ENCODE data around the gene ANKRD36C.
"Not testable (repeated sequence)": the region's sequence is repeated elsewhere in the genome, so short reads cannot be mapped to it uniquely, and the experiment has no call there.

The ANKRD36C gene

DNA sequence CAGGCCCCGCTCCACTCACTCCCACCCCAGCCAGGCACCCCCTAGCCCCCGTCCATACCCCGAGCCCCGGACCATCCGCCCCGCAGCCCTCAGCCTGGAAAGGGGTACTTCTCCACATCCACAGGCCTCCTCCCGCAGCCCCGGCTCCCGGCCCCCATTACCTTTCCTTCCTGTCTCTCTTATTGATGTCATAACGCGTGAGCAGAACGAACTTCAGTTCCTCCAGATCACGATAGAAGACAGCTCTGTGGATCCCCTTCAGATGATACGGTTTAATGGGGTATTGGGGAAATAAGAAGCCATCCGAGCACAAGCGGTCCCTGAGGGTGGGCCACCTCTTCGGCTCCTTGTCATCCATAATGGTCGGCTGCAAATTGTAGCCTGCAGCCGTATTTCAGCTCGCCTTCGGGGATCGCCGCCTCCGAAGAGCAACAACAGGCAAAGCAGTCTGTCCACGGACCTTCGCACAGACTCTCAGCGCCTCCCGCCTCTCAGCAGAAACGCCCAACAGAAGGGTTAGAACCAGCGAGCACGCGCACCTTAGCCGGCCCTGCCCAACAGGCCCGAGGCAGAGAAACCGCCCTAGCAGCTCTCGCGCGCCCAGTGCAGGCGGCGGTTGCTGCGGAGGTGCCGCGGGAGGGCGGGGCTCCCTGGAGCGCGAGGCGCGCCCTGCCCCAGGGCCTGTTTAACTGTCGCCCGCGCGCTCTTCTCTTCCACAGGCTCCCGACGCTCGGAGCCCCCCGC, at the start of gene ANKRD36C:
Gene ANKRD36C, minus strand, starts transcription at position 474 of the 744 bp plus-strand sequence. Its CDS starts 116 bp downstream, at position 358.
- DNase-seq (ENCODE audit: low read depth), result peak; percentile 69
- peak within 1 kb of the TSS; percentile 92 for H3K4me3 ChIP-seq (ENCODE audit: low read depth, low read length)

DNA sequence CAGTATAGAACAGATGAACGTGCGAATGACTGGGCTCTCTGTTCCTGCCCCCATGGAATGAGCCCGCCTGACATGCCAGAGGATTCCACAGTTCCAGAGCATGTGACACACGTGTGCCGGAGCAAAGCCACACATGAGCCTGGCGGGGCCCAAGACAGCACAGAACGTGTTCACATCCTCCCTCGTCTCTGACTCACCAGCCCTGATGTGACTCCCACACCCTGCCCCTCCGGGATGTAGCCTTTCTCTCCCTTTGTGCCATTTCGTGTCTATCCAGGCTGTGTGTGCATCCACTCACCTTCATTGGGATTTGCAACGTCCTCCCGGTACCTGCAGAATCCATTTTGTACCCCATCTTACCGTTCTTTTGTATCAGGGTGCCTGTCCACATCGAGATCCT, 43.9 kb upstream of the ANKRD36C start:
- not testable (repeated sequence) for DNase-seq (ENCODE audit: low read depth); H3K4me3 ChIP-seq (ENCODE audit: low read depth, low read length)

DNA sequence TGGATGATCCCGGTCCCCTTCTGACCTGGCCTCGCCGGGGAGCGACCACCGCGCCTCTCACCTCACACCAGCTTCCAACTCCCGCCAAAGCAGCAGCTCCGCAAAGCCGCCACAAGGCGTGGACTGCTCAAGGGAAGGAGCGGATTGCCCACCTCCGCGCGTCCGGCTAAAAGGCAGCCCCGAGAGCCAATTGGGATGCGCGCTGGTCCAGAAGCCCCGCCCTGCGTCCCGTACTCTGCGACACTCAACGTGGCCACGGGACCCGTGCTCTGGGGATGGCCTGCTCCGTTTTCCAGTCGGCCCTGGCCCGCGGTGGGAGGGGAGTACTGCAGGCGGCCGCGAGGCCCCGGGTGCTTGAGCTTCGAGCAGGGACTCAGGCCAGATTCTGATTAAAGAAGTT, 43.2 kb upstream of the ANKRD36C start, which contains the start of gene GPAT2:
Gene GPAT2, minus strand, starts transcription at position 125 of the 400 bp plus-strand sequence. CDS start 2,557 bp downstream, outside the sequence.
- H3K4me3 ChIP-seq (ENCODE audit: low read depth, low read length); DNase-seq (ENCODE audit: low read depth): not testable (repeated sequence)

DNA sequence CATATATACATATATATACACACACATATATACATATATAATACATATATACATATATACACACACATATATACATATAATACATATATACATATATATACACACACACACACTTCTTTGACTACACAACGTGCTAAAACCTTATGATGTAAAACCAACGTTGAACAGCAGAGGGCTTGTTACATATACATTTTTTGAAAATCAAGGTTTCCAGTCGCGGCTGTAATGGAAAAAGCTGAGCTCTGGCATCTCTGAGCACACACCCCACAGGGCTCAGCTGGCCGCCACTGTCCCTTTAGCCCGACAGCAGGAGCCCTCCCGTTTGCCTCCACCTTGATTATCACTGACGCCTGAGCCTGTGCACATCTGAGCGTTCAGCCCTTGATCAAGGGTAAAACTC, 42.4 kb upstream of the ANKRD36C start:
- DNase-seq (ENCODE audit: low read depth); H3K4me3 ChIP-seq (ENCODE audit: low read depth, low read length): not testable (repeated sequence)

DNA sequence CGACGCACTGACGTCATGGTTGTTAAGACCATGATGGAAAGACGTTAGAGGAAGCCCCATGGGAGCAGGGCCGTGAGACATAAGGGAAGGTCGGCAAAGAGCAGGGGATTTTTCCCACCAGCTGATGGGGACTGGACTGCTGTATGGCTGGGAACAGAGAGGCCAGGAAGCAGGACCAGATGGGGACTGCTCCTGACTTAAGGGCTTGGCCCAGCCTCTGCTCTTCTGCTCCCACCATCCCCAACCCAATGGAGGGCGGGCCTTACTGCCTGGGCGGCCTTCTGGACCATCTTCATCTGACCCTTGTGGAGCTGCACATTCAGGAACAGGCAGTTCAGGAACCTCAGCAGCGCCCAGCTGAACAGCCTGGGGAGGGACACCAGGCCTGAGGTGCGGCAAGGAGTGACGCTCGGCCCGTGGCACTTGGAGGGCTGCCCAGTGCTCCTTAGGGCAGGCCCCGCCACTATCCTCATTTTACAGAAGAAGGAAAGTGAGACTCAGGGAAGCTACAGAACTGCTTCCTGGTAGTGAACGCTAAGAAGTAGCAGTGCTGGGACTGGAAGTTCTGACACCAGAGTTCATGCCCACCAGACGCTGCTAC, 36.2 kb upstream of the ANKRD36C start:
- DNase-seq (ENCODE audit: low read depth); H3K4me3 ChIP-seq (ENCODE audit: low read depth, low read length): not testable (repeated sequence)

DNA sequence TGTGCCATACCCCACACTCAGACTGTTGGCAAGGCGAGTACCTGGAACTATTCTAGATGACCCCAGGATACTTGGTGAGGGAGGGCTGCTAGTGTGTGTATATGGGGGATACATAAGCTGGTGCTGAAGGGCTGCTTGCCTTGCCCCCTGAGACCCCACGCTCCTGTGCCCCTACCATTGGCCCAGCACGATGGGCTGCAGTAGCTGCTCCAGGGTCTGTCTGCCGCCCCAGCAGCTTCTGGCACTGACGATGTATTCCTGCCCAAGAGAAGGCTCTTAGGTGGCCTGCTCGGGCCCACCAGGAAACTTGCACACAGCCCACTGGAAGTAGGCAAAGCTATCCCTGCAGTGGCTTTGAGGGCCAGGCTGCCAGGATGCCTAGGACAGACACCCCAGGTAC, 34.1 kb upstream of the ANKRD36C start:
- DNase-seq (ENCODE audit: low read depth); H3K4me3 ChIP-seq (ENCODE audit: low read depth, low read length): not testable (repeated sequence)

DNA sequence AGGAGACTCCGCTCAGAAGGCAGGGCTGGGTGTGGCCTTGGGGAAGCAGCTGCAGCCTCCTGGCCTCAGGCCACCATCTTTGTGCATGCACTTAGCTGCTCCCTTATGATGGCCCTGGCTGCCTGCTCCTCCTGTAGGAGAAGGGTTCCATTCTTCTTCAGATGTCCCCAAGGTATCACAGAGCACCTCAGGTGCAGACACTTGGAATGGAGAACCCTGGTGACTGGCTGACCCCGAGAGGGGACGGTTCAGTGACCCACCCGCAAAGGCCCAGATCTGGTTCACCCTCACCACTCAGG, 33.5 kb upstream of the ANKRD36C start:
- DNase-seq (ENCODE audit: low read depth), result no peak
- H3K4me3 ChIP-seq (ENCODE audit: low read depth, low read length), result no peak overlapping the region
- TF ChIP-seq, protein P1, sequence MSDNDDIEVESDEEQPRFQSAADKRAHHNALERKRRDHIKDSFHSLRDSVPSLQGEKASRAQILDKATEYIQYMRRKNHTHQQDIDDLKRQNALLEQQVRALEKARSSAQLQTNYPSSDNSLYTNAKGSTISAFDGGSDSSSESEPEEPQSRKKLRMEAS (IDR thresholded peaks at IDR 0.05; ENCODE audit: low read depth, low read length), result no peak
- TF ChIP-seq, protein P2, sequence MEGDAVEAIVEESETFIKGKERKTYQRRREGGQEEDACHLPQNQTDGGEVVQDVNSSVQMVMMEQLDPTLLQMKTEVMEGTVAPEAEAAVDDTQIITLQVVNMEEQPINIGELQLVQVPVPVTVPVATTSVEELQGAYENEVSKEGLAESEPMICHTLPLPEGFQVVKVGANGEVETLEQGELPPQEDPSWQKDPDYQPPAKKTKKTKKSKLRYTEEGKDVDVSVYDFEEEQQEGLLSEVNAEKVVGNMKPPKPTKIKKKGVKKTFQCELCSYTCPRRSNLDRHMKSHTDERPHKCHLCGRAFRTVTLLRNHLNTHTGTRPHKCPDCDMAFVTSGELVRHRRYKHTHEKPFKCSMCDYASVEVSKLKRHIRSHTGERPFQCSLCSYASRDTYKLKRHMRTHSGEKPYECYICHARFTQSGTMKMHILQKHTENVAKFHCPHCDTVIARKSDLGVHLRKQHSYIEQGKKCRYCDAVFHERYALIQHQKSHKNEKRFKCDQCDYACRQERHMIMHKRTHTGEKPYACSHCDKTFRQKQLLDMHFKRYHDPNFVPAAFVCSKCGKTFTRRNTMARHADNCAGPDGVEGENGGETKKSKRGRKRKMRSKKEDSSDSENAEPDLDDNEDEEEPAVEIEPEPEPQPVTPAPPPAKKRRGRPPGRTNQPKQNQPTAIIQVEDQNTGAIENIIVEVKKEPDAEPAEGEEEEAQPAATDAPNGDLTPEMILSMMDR (IDR thresholded peaks at IDR 0.05; ENCODE audit: low read depth, low read length), result no peak
- TF ChIP-seq MYC (IDR thresholded peaks at IDR 0.05; ENCODE audit: low read depth, low read length) (no peak), POLR2A (IDR thresholded peaks at IDR 0.05; ENCODE audit: extremely low read depth, insufficient read length) (no peak)

DNA sequence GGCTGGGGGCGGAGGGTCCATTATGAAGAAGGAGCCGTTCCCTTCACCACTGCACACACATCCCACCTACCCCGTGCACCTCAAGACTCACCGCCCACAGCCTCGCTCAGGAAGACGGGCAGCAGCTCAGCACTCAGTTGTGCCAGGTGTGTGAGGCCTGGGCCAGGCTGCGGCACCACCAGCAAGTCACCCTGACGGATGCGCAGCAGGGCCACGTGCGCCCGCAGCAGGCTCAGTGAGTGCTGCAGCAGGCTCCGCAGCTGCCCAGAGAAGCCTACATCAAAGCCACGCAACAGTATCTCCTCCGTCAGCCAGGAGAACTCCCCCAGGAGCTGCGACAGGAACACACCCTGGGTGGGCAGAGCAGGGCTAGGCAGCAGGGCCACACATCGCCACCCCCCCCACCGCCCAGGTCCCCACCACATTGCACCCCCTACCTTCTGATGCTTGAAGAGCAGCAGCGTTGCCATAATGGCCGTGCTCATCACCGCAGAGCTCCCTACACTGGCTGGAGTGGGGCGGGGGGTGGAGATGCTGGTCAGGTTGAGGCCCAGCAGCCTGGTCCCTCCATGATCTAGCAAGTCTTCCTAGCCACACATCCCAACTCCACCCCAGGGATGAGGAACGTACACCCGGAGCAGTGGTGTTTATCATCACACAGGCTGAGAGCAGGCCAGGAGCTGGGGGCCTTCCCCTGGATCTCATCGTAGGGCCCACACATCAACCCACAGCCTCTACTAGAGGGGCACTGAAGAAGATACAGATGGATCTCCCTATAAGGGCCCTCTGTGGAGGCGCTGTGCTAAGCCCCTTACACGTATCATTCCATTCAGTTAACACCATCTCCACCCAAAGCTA, 32.9 kb upstream of the ANKRD36C start:
- no peak for DNase-seq (ENCODE audit: low read depth)
- TF ChIP-seq, protein P1 (IDR thresholded peaks at IDR 0.05; ENCODE audit: low read depth, low read length), result no peak
- TF ChIP-seq POLR2A (IDR thresholded peaks at IDR 0.05; ENCODE audit: extremely low read depth, insufficient read length), result no peak
- TF ChIP-seq MYC (IDR thresholded peaks at IDR 0.05; ENCODE audit: low read depth, low read length), result no peak
- TF ChIP-seq, protein P2 (IDR thresholded peaks at IDR 0.05; ENCODE audit: low read depth, low read length), result no peak
- H3K4me3 ChIP-seq (ENCODE audit: low read depth, low read length), result no peak overlapping the region

DNA sequence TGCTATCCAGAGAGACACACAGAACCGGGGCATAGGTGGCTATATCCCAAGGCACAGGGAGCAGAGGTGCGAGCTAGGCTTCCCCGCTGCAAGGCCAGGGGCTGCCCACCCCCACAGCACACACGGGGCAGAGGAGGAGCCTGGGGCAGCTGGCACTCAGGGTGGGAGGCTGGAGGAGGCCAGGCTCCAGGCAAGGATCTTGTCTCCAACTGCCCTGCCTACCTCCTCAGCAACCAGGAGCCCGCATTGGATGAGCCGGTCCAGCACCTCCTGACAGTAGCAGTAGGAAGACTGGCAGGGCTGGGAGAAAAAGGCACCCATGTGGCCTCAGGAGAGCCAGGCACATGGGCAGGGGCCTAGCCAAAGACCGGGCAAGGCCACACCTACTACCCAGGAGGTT, 32.1 kb upstream of the ANKRD36C start:
- DNase-seq (ENCODE audit: low read depth); H3K4me3 ChIP-seq (ENCODE audit: low read depth, low read length): not testable (repeated sequence)

All from NB4 (cell line).